ENCODE results near the gene PIK3R6.

GRCh38 chr17:8856869-8857575 is 10.5 kb downstream of the PIK3R6 start:
- TF ChIP-seq CTCF (IDR thresholded peaks at IDR 0.05) (no peak), EP300 (IDR thresholded peaks at IDR 0.05) (no peak), POLR2A (IDR thresholded peaks at IDR 0.05) (no peak)
